Metanephros (tissue), 1 donor: Measurements from ENCODE around the gene PLPPR4. TPM values are rescaled to one million over a fixed set of nuclear protein-coding genes. Genes with fewer than 3 reads are reported as not detected.

Experiments used
- total RNA-seq: library from RNA; depleted of rRNA; stranded (reverse); fragments of >200 nt; gene quantifications from one replicate; pipeline ENCODE4 v1.2.3, GENCODE V29; 2014

Gene PLPPR4
- 2.2 TPM for total RNA-seq

GRCh38 chr1:99264201-99265021 lies at the start of gene PLPPR4:
TSS of gene PLPPR4 (plus strand) at chr1:99264492. CDS start at chr1:99264594, 102 bp downstream.

